Subcutaneous adipose tissue (tissue), 4 donors: ENCODE measurements around the gene ZNF521. TPM values are rescaled to one million over a fixed set of nuclear protein-coding genes. Genes with fewer than 3 reads are reported as not detected.

Experiments
- CTCF ChIP-seq: fragments of 450-650 bp; IDR thresholded peaks from one replicate; pipeline ENCODE4 v1.5.1; 2016; ENCODE audit warnings: low read depth, mild to moderate bottlenecking, control low read depth, antibody characterized with exemption, moderate library complexity
- total RNA-seq, 4 donors: library from RNA; depleted of rRNA; stranded (reverse); fragments of >200 nt; gene quantifications; one replicate each; pipeline ENCODE4 v1.1.0, GENCODE V29; 2016

The ZNF521 gene
- total RNA-seq, 4 donors from 2014 or later = 20.7 to 56.2 (median 37.4) TPM

- TF ChIP-seq CTCF = no peak
Measured at GRCh38 chr18:25274926-25275325, 77.0 kb downstream of the ZNF521 start.

- no peak for TF ChIP-seq CTCF
Measured at GRCh38 chr18:25262920-25263319, 89.0 kb downstream of the ZNF521 start.

DNA sequence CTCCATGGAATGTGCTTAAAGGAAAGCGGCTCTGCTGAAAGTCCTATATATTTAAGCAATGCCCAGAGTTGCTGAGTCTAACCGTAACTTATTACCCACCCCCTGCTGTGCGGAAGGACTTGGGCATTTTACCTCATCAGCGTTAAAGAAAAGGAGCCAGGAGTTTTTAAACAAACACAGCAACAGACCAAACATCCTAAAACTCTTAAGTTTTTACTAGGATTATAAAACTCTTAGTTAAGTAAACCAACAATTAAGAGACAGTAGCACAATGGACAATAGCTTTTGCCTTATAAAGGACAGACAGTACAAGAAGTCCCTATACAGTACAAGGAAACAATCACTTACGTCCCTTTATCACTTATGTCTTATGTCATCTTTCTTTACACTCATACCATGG lies 90.2 kb downstream of the ZNF521 start:
- TF ChIP-seq CTCF = no peak

GRCh38 chr18:25256439-25256838 lies 95.5 kb downstream of the ZNF521 start:
- TF ChIP-seq CTCF = no peak

GRCh38 chr18:25253779-25254178 lies 98.2 kb downstream of the ZNF521 start:
- no peak for TF ChIP-seq CTCF

DNA sequence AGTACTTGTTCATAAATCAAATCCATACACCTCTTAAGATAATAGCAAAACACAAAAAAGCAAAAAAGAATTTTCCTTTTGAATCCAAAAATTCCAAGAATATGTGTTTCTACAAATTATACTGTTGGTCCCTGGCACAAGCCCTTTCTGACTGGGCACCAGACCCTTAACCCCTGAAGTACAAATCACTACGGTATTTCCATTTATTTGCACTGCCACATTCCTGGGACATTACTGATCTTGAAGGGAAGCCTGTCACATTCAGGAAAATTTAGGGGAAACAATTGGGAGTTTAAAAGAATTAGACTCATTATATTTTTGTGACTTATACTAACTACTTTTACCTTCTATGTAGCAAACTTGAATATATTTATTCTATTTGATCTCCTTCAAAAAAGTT lies 98.8 kb downstream of the ZNF521 start:
- no peak for TF ChIP-seq CTCF

- no peak for TF ChIP-seq CTCF
Measured at GRCh38 chr18:25251068-25251467, 100.9 kb downstream of the ZNF521 start.
